GM12892 (cell line): ENCODE measurements around the gene AUNIP.

Experiments
- POLR2A ChIP-seq: IDR thresholded peaks from 2 replicates; pipeline ENCODE4 v1.6.1; 2011; ENCODE audit warnings: low read depth, low read length, control low read depth
- POLR2AphosphoS5 ChIP-seq: IDR thresholded peaks from 2 replicates; pipeline ENCODE4 v1.6.1; 2011; ENCODE audit warnings: low read depth, low read length, control low read depth
- TAF1 ChIP-seq: IDR thresholded peaks from 2 replicates; pipeline ENCODE4 v1.6.1; 2011; ENCODE audit warnings: low read depth, mild to moderate bottlenecking, control low read depth, low read length, borderline replicate concordance

GRCh38 chr1:25797939-25798338 lies 61.3 kb downstream of the AUNIP start:
- no peak for TF ChIP-seq TAF1
- TF ChIP-seq POLR2A, result no peak
- TF ChIP-seq POLR2AphosphoS5, result no peak
